ENCODE data around the gene GPR179. TPM values are rescaled to one million over a fixed set of nuclear protein-coding genes. Genes with fewer than 3 reads are reported as not detected.

The GPR179 gene
- total and polyA plus RNA-seq, 2 experiments from 2014 or later = not detected

GRCh38 chr17:38352245-38353085 lies 8.7 kb upstream of the GPR179 start:
- Histone ChIP-seq H3K9me3 (ENCODE audit: low read depth) (no peaks in the 10 kb centered on the region), H4K20me1 (ENCODE audit: insufficient read depth) (0 out of 2 replicates have a peak, but pooled peaks cover 2% of the 10 kb centered on the region), H3F3A (ENCODE audit: insufficient read depth) (no peaks in the 10 kb centered on the region), H3K4me1 (ENCODE audit: insufficient read depth) (peaks cover 14% of the 10 kb centered on the region), H3K79me2 (ENCODE audit: insufficient read depth) (peaks cover 53% of the 10 kb centered on the region), H3K4me2 (ENCODE audit: unreplicated experiment) (peak overlapping the region; percentile 92), H3K4me3 (peak overlapping the region; percentile 89), H3K9ac (peak overlapping the region; percentile 80), H3K27me3 (replicated peaks; ENCODE audit: insufficient read depth) (no peaks in the 10 kb centered on the region), H3K9me2 (ENCODE audit: insufficient read depth) (no peaks in the 10 kb centered on the region), H3K36me3 (ENCODE audit: low read depth) (no peaks in the 10 kb centered on the region), H2AFZ (peak overlapping the region; percentile 72), H3K27ac (no peak overlapping the region)
- peak; percentile 64 for DNase-seq
- 0 to 2% methylated on average over 52 to 62 of the region's 72 CpGs for WGBS, 2 experiments (ENCODE audit: low coverage in 1 of 2, low lambda C conversion rate in 2 of 2, missing lambda C conversion rate in 2 of 2)
- in situ Hi-C loops (cut with MboI) = no loop called here
- no peak for TF ChIP-seq EZH2phosphoT487 (IDR thresholded peaks at IDR 0.05; ENCODE audit: insufficient read depth, low read depth)
- TF ChIP-seq EZH2 (IDR thresholded peaks at IDR 0.05; ENCODE audit: insufficient read depth, poor library complexity, severe bottlenecking) = no peak

- Histone ChIP-seq H3K27ac (peak within 1 kb of the TSS; percentile 69), H4K20me1 (ENCODE audit: insufficient read depth) (no peaks in the 10 kb centered on the region), H3K9me2 (ENCODE audit: insufficient read depth) (no peaks in the 10 kb centered on the region), H3F3A (ENCODE audit: insufficient read depth) (no peaks in the 10 kb centered on the region), H3K4me1 (ENCODE audit: insufficient read depth) (peaks cover 14% of the 10 kb centered on the region), H3K79me2 (ENCODE audit: insufficient read depth) (peaks cover 45% of the 10 kb centered on the region), H2AFZ (peak within 1 kb of the TSS; percentile 96), H3K9ac (peak within 1 kb of the TSS; percentile 80), H3K27me3 (replicated peaks; ENCODE audit: insufficient read depth) (no peaks in the 10 kb centered on the region), H3K9me3 (ENCODE audit: low read depth) (no peaks in the 10 kb centered on the region), H3K4me3 (peak within 1 kb of the TSS; percentile 89), H3K4me2 (ENCODE audit: unreplicated experiment) (peak within 1 kb of the TSS; percentile 92), H3K36me3 (ENCODE audit: low read depth) (no peaks in the 10 kb centered on the region)
- in situ Hi-C loops (cut with MboI) = no loop called here
- DNase-seq = peak; percentile 95
- whole genome bisulfite sequencing, 2 experiments (ENCODE audit: low coverage in 1 of 2, low lambda C conversion rate in 2 of 2, missing lambda C conversion rate in 2 of 2) = 8 to 15% methylated on average over 46 to 82 of the region's 84 CpGs
- no peak for TF ChIP-seq EZH2 (IDR thresholded peaks at IDR 0.05; ENCODE audit: insufficient read depth, poor library complexity, severe bottlenecking)
- TF ChIP-seq EZH2phosphoT487 (IDR thresholded peaks at IDR 0.05; ENCODE audit: insufficient read depth, low read depth) = no peak
These were observed 7.9 kb upstream of the GPR179 start, which contains the start of gene SOCS7 for GRCh38 chr17:38351412-38352222. SOCS7 (plus strand) TSS chr17:38351844; CDS start chr17:38352053, 209 bp downstream.

GRCh38 chr17:38350035-38350434 lies 6.3 kb upstream of the GPR179 start:
- Histone ChIP-seq H3K4me1 (ENCODE audit: insufficient read depth) (peaks cover 14% of the 10 kb centered on the region), H3K27ac (no peak overlapping the region), H3K36me3 (ENCODE audit: low read depth) (no peaks in the 10 kb centered on the region), H3K9ac (no peak overlapping the region), H4K20me1 (ENCODE audit: insufficient read depth) (no peaks in the 10 kb centered on the region), H3K27me3 (replicated peaks; ENCODE audit: insufficient read depth) (no peaks in the 10 kb centered on the region), H3K79me2 (ENCODE audit: insufficient read depth) (peaks cover 29% of the 10 kb centered on the region), H2AFZ (no peak overlapping the region), H3K9me2 (ENCODE audit: insufficient read depth) (no peaks in the 10 kb centered on the region), H3K4me2 (ENCODE audit: unreplicated experiment) (no peak overlapping the region), H3K9me3 (ENCODE audit: low read depth) (no peaks in the 10 kb centered on the region), H3F3A (ENCODE audit: insufficient read depth) (no peaks in the 10 kb centered on the region), H3K4me3 (no peak overlapping the region)
- WGBS, 2 experiments (ENCODE audit: low coverage in 1 of 2, low lambda C conversion rate in 2 of 2, missing lambda C conversion rate in 2 of 2) = 100% methylated on average over 2 of the region's 2 CpGs
- DNase-seq = no peak
- TF ChIP-seq EZH2 (IDR thresholded peaks at IDR 0.05; ENCODE audit: insufficient read depth, poor library complexity, severe bottlenecking) = no peak
- TF ChIP-seq EZH2phosphoT487 (IDR thresholded peaks at IDR 0.05; ENCODE audit: insufficient read depth, low read depth) = no peak
- in situ Hi-C loops (cut with MboI) = no loop called here

GRCh38 chr17:38349097-38349730 lies 5.5 kb upstream of the GPR179 start:
- in situ Hi-C loops (cut with MboI) = loop anchor here (5.0 kb wide), 1 partner anchor 58 kb away; no protein-coding TSS in a partner anchor
- H4K20me1 ChIP-seq (ENCODE audit: insufficient read depth) = no peaks in the 10 kb centered on the region
- no peaks in the 10 kb centered on the region for H3K9me3 ChIP-seq (ENCODE audit: low read depth)
- no peak overlapping the region for H3K4me3 ChIP-seq
- WGBS, 2 experiments (ENCODE audit: low coverage in 1 of 2, low lambda C conversion rate in 2 of 2, missing lambda C conversion rate in 2 of 2) = 13 to 15% methylated on average over 8 of the region's 8 CpGs
- no peaks in the 10 kb centered on the region for H3F3A ChIP-seq (ENCODE audit: insufficient read depth)
- no peaks in the 10 kb centered on the region for H3K36me3 ChIP-seq (ENCODE audit: low read depth)
- no peaks in the 10 kb centered on the region for H3K27me3 ChIP-seq (replicated peaks; ENCODE audit: insufficient read depth)
- peak; percentile 86 for DNase-seq
- TF ChIP-seq EZH2 (IDR thresholded peaks at IDR 0.05; ENCODE audit: insufficient read depth, poor library complexity, severe bottlenecking) = no peak
- TF ChIP-seq EZH2phosphoT487 (IDR thresholded peaks at IDR 0.05; ENCODE audit: insufficient read depth, low read depth) = no peak
- H3K79me2 ChIP-seq (ENCODE audit: insufficient read depth) = peaks cover 21% of the 10 kb centered on the region
- H3K9me2 ChIP-seq (ENCODE audit: insufficient read depth) = no peaks in the 10 kb centered on the region
- no peak overlapping the region for H3K27ac ChIP-seq
- no peak overlapping the region for H2AFZ ChIP-seq
- no peak overlapping the region for H3K9ac ChIP-seq
- H3K4me2 ChIP-seq (ENCODE audit: unreplicated experiment) = no peak overlapping the region
- peaks cover 11% of the 10 kb centered on the region for H3K4me1 ChIP-seq (ENCODE audit: insufficient read depth)

Measured in GM23248 (cell line).